Measurements from ENCODE around the gene PDZD8.

GRCh38 chr10:117400329-117400728 lies 25.1 kb upstream of the PDZD8 start:
- TF ChIP-seq CTCF (IDR thresholded peaks at IDR 0.05) = no peak
- TF ChIP-seq EZH2 (IDR thresholded peaks at IDR 0.05) = no peak
